GM18951 (cell line): ENCODE results near the gene PRDM16.

Experiments
- POLR2A ChIP-seq: IDR thresholded peaks from 4 replicates; pipeline ENCODE4 v1.6.1; 2011; ENCODE audit warnings: mild to moderate bottlenecking; ENCODE audit not compliant: insufficient read length, insufficient read depth; ENCODE audit errors: extremely low read depth
- in situ Hi-C: fragments of 300-500 bp; cut with MboI; formaldehyde crosslinking; loops from one replicate; pipeline ENCODE4 v1.12.0; 2022; ENCODE audit warnings: low sequenced_read_pairs, mixed read lengths, inconsistent platforms; ENCODE audit not compliant: unreplicated experiment

Gene PRDM16

DNA sequence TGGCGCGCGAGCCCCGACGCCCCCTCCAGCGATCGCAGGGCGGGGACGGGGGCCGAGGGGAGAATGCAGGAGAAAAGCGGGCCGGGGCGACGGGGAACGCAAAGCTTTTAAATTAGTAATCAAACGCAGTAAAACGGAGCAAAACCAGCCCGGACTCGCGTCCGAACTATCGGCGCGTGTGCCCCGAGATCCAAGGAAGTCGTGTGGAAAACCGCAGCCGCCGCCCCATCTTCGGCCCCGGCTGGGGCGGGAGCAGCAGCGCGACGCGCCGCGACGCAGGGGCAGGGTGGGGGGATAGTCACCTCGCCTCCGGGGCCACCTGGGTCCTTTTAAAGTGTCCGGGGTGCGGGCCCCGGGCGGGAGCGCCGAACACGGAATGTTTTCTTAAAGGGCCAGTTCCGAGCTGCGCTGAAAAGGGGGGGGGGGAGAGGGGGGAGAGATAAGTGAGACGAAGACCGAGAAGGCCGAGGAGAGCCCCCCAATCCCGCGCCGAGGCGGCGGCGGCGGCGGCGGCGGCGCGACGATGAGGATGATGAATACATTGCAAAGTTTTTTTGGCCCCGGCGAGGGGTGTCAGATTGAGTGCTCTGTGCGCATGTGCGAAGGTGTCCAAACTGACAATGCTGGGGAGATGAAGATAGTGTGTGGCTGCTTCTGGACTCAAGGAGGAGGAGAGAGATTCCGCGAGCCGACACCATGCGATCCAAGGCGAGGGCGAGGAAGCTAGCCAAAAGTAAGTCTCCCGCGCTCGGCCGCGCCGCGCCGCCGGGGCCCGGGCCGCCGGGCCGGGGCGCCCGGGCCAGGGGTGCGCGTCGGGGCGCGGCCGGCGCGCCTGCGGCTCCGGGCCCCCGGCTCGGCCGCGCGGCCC is at the start of gene PRDM16:
PRDM16 (plus strand) TSS at position 640 of the 868 bp plus-strand sequence; CDS start at position 697, 57 bp downstream.
- in situ Hi-C loops, result no loop called here

DNA sequence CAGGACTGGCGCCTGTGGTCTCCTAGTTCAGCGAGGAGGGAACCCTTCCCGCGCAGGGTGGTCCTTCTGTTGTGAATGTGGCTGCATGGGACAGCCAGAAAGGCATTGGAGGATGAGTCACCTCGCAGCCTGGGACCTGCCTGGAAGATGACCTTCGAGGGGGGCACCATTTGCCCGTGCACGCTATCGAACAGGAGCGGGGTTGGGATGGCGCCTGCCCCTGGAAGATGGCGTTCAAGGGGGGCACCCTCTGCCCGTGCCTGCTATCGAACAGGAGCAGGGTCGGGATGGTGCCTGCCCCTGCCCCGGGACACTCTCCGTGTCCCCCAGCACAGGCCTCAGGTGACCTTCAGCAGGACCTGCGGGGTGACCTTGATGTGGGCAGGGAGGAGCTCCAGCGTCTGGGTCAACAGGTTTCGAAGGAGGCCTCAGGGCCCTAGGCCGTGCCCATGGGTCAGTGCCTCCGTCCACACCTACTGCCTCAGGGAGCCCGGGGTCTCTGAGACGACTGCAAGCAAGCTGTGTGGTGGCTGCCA is 49.4 kb upstream of the PRDM16 start:
- in situ Hi-C loops, result no loop called here
- TF ChIP-seq POLR2A, result no peak

More for the DNA sequence above, at the start of gene PRDM16:
- TF ChIP-seq POLR2A, result no peak

DNA sequence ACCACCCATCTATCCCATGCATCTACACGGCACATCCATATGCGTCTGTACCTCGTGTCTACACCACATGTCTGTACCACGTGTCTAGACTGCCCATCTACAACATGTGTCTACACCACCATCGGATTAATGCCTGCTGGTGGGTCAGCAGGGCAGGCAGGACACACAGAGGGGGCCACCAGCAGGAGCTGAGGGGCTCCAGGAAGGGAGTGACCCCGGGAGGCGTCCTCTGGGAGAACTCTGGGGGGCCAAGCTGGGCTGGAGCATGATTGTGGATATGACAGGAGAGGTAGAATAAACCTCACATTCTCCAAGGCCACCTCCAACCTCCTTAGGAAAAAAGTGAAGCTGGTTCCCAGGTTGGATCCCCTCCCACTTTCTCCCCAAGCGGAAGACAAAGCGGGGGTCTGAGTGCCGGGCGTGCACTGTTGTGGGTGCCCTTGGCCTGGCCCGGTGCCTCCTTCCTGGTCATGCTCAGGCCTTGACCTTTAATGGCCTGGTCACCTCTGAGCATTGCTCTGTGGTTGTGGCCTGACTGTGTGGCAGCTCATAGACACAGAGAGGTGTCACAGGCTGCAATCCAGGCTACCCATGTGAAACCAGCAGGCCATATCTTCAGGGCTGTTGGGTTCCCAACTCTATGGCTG is 48.6 kb upstream of the PRDM16 start:
- TF ChIP-seq POLR2A, result no peak
- in situ Hi-C loops, result no loop called here

DNA sequence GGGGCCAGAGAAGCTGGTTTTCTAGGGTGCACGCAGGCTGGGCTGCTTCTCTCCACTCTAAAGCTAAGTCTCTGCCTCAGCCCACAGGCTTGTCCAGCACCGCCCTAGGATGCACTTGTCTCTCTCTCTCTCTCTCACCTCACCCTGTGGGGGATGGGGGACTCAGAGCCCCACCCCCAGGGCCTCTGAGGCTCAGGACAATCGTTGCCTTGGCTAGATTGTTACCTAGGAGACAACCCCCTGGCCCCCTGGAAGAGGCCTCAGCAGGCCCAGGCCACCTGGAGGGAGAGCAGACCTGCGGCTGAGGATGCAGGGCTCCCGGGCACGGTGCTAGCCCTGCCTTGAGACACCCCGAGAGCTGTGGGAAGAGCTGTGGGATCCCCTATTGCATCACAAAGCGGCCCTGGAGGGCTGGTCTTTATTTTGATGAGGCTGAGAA is 47.8 kb upstream of the PRDM16 start, which contains the start of gene ACTRT2:
ACTRT2 (plus strand) TSS at position 235 of the 439 bp plus-strand sequence. CDS start 220 bp downstream, outside the sequence.
- in situ Hi-C loops, result no loop called here
- no peak for TF ChIP-seq POLR2A

DNA sequence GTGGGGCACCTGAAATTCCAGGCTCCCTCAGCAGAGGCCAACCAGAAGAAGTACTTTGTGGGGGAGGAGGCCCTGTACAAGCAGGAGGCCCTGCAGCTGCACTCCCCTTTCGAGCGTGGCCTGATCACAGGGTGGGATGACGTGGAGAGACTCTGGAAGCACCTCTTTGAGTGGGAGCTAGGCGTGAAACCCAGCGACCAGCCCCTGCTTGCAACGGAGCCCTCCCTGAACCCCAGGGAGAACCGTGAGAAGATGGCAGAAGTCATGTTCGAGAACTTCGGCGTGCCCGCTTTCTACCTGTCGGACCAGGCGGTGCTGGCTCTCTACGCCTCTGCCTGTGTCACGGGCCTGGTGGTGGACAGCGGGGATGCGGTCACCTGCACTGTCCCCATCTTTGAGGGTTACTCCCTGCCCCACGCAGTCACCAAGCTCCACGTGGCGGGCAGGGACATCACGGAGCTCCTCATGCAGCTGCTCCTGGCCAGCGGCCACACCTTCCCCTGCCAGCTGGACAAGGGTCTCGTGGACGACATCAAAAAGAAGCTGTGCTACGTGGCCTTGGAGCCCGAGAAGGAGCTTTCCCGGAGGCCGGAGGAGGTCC is 47.1 kb upstream of the PRDM16 start:
- in situ Hi-C loops, result no loop called here
- no peak for TF ChIP-seq POLR2A

DNA sequence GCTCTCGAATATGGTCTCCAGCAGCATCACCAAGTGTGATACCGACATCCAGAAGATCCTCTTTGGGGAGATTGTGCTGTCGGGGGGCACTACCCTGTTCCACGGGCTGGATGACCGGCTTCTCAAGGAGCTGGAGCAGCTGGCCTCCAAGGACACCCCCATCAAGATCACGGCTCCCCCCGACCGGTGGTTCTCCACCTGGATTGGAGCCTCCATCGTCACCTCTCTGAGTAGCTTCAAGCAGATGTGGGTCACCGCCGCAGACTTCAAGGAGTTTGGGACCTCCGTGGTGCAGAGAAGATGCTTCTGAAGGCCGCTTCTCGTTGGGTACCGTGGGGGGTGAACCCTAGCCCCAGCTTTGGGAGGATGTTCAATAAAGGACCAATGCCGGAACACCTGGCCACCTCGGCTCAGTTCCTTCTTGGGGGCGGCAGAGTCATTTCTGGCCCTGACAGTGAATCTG is 46.5 kb upstream of the PRDM16 start:
- in situ Hi-C loops, result no loop called here
- TF ChIP-seq POLR2A, result no peak

DNA sequence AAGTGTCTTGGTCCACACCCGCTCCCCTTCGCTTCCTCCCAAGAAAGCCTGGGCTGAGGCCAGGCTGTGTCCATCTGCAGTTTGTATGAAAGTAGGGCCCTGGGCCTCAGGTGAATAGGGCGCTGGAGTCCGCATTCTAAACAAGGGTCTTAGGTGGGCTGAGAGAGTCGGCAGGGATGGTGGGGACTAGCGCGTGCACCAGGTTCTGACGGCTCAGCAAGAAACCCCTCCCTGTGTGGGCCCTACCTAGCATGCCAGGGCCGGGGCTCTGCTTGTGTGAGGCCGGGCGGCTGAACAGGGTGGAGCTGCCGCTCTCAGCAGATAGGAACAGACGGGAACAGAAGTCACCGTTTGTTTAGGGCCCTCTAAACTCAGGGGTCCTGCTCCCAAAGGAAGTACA is 46.0 kb upstream of the PRDM16 start:
- in situ Hi-C loops, result no loop called here
- TF ChIP-seq POLR2A, result no peak

DNA sequence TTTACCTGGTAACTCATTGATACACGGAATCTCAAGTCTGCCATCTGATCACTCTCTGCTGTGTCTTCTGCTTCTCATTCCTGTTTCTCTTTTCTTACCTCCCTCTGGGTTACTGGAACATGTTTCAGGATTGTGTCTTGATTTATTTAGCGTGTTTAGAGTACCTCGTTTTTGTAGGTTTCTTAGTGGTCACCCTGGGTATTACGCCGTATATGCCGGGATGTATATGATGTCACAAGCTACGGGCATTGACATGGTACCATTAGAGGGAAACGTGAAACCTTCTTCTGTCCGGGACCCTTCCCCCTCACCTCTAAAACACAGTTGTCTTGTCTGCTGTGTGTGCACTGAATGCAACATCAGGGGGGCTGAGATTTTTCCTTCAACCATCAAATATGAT is 45.0 kb upstream of the PRDM16 start:
- no peak for TF ChIP-seq POLR2A

DNA sequence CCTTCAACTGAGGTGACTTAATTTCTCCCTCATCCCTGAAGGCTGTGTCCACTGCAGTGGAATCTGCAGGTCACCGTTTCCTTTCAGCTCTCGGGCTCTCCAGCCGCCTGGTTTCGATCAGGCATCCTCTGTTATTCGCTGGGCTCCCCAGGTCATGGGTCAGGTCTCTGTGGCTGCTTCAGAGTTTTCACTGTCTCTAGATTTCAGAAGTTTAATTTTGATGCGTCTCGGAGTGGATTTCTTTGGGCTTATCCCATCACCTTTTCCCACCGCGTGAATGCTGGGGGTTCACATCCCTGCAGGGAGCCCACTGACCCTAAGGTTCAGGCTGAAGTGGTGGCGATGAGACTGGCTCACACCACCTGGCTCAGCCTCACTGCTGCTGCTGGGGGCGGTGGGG is 44.4 kb upstream of the PRDM16 start:
- TF ChIP-seq POLR2A, result no peak
- in situ Hi-C loops, result no loop called here

More for the DNA sequence above, 45.0 kb upstream of the PRDM16 start:
- in situ Hi-C loops, result no loop called here

DNA sequence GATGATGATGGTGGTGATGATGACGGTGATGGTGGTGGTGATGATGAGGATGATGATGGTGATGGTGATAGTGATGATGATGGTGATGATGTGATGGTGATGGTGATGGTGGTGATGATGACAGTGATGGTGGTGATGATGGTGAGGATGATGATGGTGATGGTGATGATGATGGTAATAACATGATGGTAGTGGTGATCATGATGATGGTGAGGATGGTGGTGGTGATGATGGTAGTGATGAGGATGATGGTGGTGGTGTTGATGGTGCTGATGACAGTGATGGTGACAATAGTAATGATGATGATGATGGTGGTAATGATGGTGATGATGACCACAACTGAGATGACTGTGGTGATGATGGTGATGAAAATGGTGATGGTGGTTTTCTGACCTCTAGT is 42.9 kb upstream of the PRDM16 start:
- in situ Hi-C loops, result no loop called here
- no peak for TF ChIP-seq POLR2A

DNA sequence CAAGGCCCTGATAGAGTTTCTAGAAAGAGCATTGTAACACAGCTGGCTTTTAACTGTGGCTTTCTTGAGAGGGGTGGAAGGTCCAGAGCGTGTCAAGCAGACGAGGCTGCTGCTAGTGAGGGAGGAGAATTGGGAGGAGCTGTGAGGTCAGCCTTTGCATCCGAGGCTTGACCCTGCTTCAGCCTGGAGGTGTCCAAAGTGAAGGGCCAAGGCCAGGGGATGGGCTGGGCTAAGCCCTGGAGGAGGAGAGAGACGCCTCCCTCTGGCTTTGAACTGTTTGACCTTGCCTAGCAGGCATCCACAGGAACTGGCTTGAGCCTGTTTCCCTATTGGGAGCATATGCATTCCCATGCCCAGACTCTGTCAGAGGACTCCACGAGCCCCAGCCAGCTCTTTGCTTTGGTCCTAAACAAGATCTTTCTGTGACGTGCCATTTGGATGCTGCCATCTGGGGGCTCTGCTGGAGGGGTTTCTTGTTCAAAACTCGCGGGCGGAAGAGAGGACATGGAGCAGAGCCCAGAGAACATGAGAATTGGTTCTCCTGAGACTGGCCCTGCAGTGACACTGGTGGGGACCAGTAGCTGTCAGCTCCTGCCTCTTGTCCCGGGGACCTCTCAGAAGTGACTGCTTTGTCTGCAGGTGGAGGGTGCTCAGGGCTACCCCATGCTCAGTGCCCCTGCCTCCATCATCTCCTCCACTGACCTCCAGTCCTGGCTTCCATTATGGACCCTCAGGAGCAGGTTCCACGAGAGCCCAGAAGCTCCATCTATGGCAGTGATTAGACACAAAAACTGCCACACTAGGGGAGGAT is 42.2 kb upstream of the PRDM16 start:
- in situ Hi-C loops, result no loop called here
- no peak for TF ChIP-seq POLR2A

DNA sequence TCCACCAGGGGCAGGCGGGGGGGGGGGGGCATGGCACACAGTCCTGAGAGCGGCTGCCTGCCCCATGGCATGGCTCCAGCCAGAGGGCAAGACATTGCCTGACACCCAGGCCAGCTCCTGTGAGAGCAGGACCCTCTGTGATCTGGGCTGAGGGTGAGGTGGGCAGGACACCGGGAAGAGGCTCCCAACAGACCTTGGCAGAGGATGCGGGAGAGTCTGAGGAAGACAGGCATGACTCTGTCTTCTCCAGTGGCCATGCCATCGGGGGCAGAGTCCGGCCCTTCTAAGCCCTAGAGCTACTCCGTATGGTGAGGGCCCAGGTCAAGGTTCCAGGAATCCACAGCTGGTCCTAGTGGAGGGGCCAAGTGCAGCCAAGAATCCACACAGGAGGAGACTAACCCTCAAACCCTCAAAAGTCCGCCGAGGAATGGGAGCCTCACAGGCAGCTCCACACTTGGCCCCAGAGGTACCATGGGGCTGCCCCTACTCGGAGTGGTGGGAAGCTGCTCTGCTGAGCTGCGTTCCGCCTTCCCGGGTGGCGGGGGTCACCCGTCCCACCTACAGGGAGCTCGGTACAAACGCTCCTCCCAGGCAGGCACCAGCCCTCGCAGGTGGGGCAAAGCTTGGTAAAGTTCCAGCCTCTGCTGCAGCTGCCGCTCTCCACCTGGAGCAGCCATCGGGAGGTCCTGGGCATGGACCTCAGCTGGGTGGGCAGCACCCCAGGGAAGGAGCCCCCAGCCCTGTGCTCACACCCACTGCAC is 41.2 kb upstream of the PRDM16 start:
- no peak for TF ChIP-seq POLR2A
- in situ Hi-C loops, result no loop called here
